OCI-LY7 (cell line): Measurements from ENCODE around the gene SFT2D1. TPM values are rescaled to one million over a fixed set of nuclear protein-coding genes. Genes with fewer than 3 reads are reported as not detected.

ENCODE experiments used
- BruUV-seq: library from RNA; stranded (reverse); fragments of 400-500 nt; replicated peaks from 2 replicates; lab custom pipeline; 2021; lab: Mats Ljungman, UMichigan
- CTCF ChIA-PET: fragments of 300-600 bp; sonication (Branson Sonifier 250); formaldehyde crosslinking; loops from one replicate; lab custom pipeline; 2022; ENCODE audit warnings: antibody characterized with exemption; ENCODE audit not compliant: unreplicated experiment; lab: Charles Lee
- POLR2A ChIA-PET: fragments of 300-600 bp; sonication (Branson Sonifier 250); formaldehyde crosslinking; loops from one replicate; lab custom pipeline; 2022; ENCODE audit warnings: antibody characterized with exemption; lab: Charles Lee
- DNase-seq: peaks from one replicate; pipeline ENCODE4 v3.0.0-alpha.2; 2015; ENCODE audit warnings: low spot score
- H2AFZ ChIP-seq: fragments of 200-600 bp; sonication (generic), shearing (Covaris generic); 2 replicates; pipeline ENCODE4 v1.6.1; 2014; ENCODE audit warnings: mild to moderate bottlenecking, antibody characterized with exemption, low read length, moderate library complexity
- H3K27ac ChIP-seq: fragments of 200-600 bp; sonication (generic); 2 replicates; pipeline ENCODE4 v1.5.1; 2014; ENCODE audit warnings: mixed run types, low read depth, mild to moderate bottlenecking, moderate library complexity, low read length, inconsistent platforms; ENCODE audit not compliant: poor library complexity, severe bottlenecking
- H3K36me3 ChIP-seq: fragments of 200-600 bp; sonication (generic); 2 replicates; pipeline ENCODE4 v1.6.1; 2014; ENCODE audit warnings: mild to moderate bottlenecking, antibody characterized with exemption, low read length, moderate library complexity, mixed read lengths; ENCODE audit not compliant: insufficient read depth
- H3K4me1 ChIP-seq: fragments of 200-600 bp; sonication (generic); 2 replicates; pipeline ENCODE4 v1.5.1; 2014; ENCODE audit warnings: mild to moderate bottlenecking, low read length; ENCODE audit not compliant: insufficient read depth, poor library complexity, severe bottlenecking
- H3K4me2 ChIP-seq: fragments of 200-600 bp; sonication (generic); 2 replicates; pipeline ENCODE4 v1.6.1; 2014; ENCODE audit warnings: mild to moderate bottlenecking, low read length
- H3K4me3 ChIP-seq: fragments of 200-600 bp; sonication (generic); 2 replicates; pipeline ENCODE4 v1.5.1; 2014; ENCODE audit warnings: mild to moderate bottlenecking, low read depth, low read length; ENCODE audit not compliant: poor library complexity, severe bottlenecking
- H3K79me2 ChIP-seq: fragments of 200-600 bp; sonication (generic); 2 replicates; pipeline ENCODE4 v1.6.1; 2016; ENCODE audit warnings: low read depth, mild to moderate bottlenecking, low read length, moderate library complexity, mixed read lengths; ENCODE audit not compliant: insufficient read depth
- H3K9me2 ChIP-seq: fragments of 200-600 bp; sonication (generic); 2 replicates; pipeline ENCODE4 v1.6.1; 2016; ENCODE audit warnings: mild to moderate bottlenecking, low read length, mixed read lengths; ENCODE audit not compliant: insufficient read depth
- H3K9me3 ChIP-seq: fragments of 200-600 bp; sonication (generic); 2 replicates; pipeline ENCODE4 v1.6.1; 2014; ENCODE audit warnings: mild to moderate bottlenecking, mixed run types, low read length, mixed read lengths
- H4K20me1 ChIP-seq: fragments of 200-600 bp; sonication (generic); 2 replicates; pipeline ENCODE4 v1.6.1; 2014; ENCODE audit warnings: mild to moderate bottlenecking, antibody characterized with exemption, low read length, moderate library complexity, mixed read lengths; ENCODE audit not compliant: insufficient read depth
- CTCF ChIP-seq: fragments of 200-600 bp; sonication (generic); conservative IDR thresholded peaks from 2 replicates; pipeline ENCODE4 v1.5.1; 2014; ENCODE audit warnings: mild to moderate bottlenecking, antibody characterized with exemption, low read length, moderate library complexity, mixed read lengths
- EZH2phosphoT487 ChIP-seq: fragments of 200-600 bp; sonication (generic); IDR thresholded peaks from 2 replicates; pipeline ENCODE4 v1.6.1; 2018; ENCODE audit warnings: low read depth, borderline replicate concordance, mild to moderate bottlenecking, mixed run types, antibody characterized with exemption, low read length, moderate library complexity, mixed read lengths
- intact Hi-C: fragments of 100-400 bp; cut with micrococcal nuclease; formaldehyde crosslinking; loops from one replicate; pipeline ENCODE4 v1.10.0; 2022; ENCODE audit not compliant: unreplicated experiment
- total RNA-seq, 2 experiments: library from RNA; depleted of rRNA in 1 of 2; stranded (reverse); fragments of >200 nt in 1 of 2; shearing (Covaris generic) in 1 of 2; gene quantifications; 2 replicates each; pipeline ENCODE4 v1.2.3, GENCODE V29; 2014 to 2022

SFT2D1 gene
- total RNA-seq, 2 experiments from 2014 or later = 43.4 to 63.9 TPM

GRCh38 chr6:166352923-166353322, 10.6 kb upstream of the SFT2D1 start:
- no peak for DNase-seq
- ChIA-PET CTCF (no interaction called here), POLR2A (interaction anchor here (1.0 kb wide), 1 partner anchor 10 kb away, joined by 3 read pairs; no protein-coding TSS in a partner anchor)
- 0 out of 2 replicates have a peak, but pooled peaks cover 3% of the 10 kb centered on the region for H3K9me3 ChIP-seq
- no peaks in the 10 kb centered on the region for H3K9me2 ChIP-seq
- TF ChIP-seq EZH2phosphoT487 = no peak
- no peak for TF ChIP-seq CTCF
- H3K27ac ChIP-seq = no peak overlapping the region
- H3K4me2 ChIP-seq = no peak overlapping the region
- H3K36me3 ChIP-seq = no peaks in the 10 kb centered on the region
- H4K20me1 ChIP-seq = no peaks in the 10 kb centered on the region
- intact Hi-C loops = no loop called here
- no peak overlapping the region for H2AFZ ChIP-seq
- BruUV-seq = no TSS peak
- H3K4me3 ChIP-seq = no peak overlapping the region
- H3K4me1 ChIP-seq = peaks cover 4% of the 10 kb centered on the region
- no peaks in the 10 kb centered on the region for H3K79me2 ChIP-seq

- no TSS peak for BruUV-seq
- Histone ChIP-seq H3K9me2 (no peaks in the 10 kb centered on the region), H3K4me2 (no peak overlapping the region), H3K9me3 (0 out of 2 replicates have a peak, but pooled peaks cover 3% of the 10 kb centered on the region), H3K4me3 (no peak overlapping the region), H3K4me1 (peaks cover 4% of the 10 kb centered on the region), H3K27ac (no peak overlapping the region), H4K20me1 (no peaks in the 10 kb centered on the region), H3K79me2 (no peaks in the 10 kb centered on the region), H2AFZ (no peak overlapping the region; the same call in 1 of the 2 replicates), H3K36me3 (no peaks in the 10 kb centered on the region)
- DNase-seq = peak; percentile 10
- TF ChIP-seq CTCF (no peak), EZH2phosphoT487 (no peak)
- intact Hi-C loops = no loop called here
- ChIA-PET POLR2A (interaction anchor here (1.1 kb wide), 1 partner anchor 9 kb away, joined by 5 read pairs; no protein-coding TSS in a partner anchor), CTCF (no interaction called here)
Measured at GRCh38 chr6:166351715-166352285, 9.5 kb upstream of the SFT2D1 start.

GRCh38 chr6:166348305-166348949, 6.1 kb upstream of the SFT2D1 start:
- no TSS peak for BruUV-seq
- CTCF ChIA-PET = no interaction called here
- no peaks in the 10 kb centered on the region for H4K20me1 ChIP-seq
- H3K27ac ChIP-seq = no peak overlapping the region
- H3K9me3 ChIP-seq = 0 out of 2 replicates have a peak, but pooled peaks cover 3% of the 10 kb centered on the region
- TF ChIP-seq EZH2phosphoT487 = no peak
- no peak for TF ChIP-seq CTCF
- H3K4me1 ChIP-seq = peaks cover 4% of the 10 kb centered on the region
- intact Hi-C loops = loop anchor here (10.0 kb wide), 1 partner anchor 606 kb away; the partner anchor contains the start of gene RNASET2
- POLR2A ChIA-PET = no interaction called here
- H3K79me2 ChIP-seq = peaks cover 3% of the 10 kb centered on the region; the same call in 1 of the 2 replicates
- no peak overlapping the region for H3K4me3 ChIP-seq
- no peaks in the 10 kb centered on the region for H3K9me2 ChIP-seq
- no peak for DNase-seq
- no peak overlapping the region for H3K4me2 ChIP-seq
- H3K36me3 ChIP-seq = no peaks in the 10 kb centered on the region
- no peak overlapping the region for H2AFZ ChIP-seq
